ENCODE data around the gene PARP2.

DNA sequence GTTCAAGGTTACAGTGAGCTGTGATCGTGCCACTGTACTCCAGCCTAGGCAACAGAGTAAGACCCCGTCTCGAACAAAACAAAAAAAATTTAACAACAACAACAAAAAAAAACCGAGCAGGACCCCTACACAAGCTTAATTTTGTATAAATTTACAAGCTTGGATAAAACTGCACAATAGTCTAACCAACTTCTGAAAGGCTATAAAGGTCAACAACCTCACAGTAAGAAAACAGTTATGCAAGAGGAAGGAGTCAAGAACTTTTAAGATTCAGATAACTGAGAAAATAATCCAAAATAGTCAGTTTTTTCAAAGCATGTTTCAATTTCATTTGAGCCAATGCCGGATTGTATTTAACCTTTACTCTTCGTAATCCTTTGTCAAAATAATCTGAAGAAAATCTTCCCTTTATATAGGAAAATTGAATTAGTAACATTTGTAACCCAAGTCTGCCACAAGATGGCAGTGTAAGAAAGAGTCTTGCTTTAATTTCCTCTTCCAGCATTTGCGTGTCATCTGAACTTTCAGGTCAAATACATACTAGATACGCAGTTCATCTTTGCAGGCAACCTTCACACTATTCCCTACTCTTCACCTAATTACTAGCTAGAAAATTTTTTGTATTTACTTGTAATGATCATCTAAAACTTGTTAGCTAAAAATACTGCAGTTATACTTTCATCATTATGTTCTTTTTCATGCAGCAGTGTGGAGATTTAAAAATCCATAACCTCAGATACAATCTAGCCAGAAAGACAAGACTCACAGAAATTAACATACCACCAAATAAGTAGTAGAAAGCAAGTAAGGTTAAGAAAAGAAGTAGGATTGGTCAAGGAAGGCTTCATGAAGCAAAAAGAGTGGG, 16.2 kb upstream of the PARP2 start:
- TF ChIP-seq CTCF (IDR thresholded peaks at IDR 0.05) (peak; percentile 46 to 91 (median 86)), POLR2A (IDR thresholded peaks at IDR 0.05) (no peak)
